HG03558 (cell line): ENCODE data around the gene MN1.

Experiments
- ATAC-seq: cut with Tn5 transposase; IDR thresholded peaks from one replicate; pipeline ENCODE4 v1.9.1; 2021; ENCODE audit warnings: moderate number of reproducible peaks; ENCODE audit not compliant: unreplicated experiment; ENCODE audit errors: extremely low read depth

Gene MN1

DNA sequence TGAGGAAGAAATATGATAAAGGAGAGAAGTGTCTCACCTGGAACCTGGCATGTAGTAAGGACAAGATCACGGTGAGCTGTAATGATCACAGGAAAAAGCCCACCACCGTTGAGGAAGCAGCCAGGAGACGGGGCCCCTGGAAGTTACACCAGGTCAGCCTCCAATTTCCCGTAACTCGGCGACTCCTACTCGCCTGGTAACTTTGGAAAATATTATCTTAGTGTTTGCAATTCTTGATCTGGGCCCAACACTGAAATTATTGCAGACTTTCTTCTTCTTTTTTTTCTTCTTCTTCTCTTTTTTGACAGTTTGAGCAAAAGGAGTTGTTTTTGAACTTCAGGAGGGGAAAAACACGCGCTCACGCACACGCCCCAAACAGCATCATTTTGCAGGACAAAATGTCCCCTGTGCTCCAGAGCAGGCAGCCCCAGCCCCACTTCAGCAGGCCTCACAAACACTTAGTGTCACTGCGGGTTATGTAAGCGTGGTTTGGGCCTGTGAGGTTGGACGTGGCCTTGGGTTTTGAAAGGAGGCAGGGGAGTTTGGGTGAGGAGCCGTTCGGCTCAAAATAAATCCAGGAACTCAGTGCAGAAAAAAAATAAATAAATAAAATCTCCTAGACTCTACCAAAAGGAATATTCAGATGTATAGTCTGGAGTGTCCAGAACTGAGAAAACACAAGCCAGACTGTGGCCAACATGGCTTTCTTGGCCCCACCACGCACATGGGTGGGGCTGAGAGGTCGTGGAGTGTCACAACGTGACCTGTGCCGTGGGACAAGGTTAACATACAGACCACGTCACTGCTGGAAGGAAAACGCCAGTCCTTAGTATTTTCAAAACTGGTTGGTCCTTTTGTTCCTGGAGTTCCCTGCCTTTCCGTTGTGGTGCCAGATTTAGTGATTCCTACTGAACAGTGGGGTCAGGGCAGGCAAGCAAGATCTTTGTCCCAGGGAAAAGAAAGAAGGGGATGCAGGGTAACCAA is 26.3 kb upstream of the MN1 start:
- no peak for ATAC-seq

DNA sequence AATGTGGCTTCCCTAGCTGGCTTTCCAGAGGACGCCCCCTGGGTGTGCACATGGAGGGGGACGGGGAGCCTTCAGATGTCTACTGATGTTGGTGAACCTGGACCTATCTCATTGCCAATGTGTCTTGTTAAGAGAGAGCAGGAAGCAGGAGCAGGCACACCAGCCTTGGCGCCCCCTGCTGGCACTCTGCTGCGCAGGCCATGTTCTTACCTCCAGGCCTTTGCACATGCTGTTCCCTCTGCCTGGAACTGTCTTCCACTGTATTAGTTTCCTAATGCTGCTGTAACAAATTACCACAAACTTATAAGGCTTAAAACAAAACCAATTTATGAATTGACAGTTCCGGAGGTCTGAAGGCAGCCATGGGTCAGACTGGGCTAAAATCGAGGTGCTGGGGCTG is 23.6 kb upstream of the MN1 start:
- no peak for ATAC-seq

DNA sequence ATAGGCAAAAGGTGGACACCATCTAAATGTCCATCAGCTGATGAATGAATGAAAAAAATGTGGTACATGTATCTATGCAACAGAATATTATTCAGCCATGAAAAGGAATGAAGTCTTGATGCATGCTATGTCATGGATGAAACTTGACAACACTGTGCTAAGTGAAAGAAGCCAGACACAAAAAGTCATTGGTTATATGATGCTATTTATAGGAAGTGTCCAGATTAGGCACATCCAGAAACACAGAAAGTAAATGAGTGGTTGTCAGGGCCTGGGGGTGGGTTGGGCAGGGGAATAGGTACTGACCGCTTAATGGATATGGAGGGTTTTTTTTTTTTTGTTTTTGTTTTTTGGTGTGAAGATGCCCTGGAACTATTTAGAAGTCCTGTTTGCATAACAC is 21.7 kb upstream of the MN1 start:
- ATAC-seq, result no peak

DNA sequence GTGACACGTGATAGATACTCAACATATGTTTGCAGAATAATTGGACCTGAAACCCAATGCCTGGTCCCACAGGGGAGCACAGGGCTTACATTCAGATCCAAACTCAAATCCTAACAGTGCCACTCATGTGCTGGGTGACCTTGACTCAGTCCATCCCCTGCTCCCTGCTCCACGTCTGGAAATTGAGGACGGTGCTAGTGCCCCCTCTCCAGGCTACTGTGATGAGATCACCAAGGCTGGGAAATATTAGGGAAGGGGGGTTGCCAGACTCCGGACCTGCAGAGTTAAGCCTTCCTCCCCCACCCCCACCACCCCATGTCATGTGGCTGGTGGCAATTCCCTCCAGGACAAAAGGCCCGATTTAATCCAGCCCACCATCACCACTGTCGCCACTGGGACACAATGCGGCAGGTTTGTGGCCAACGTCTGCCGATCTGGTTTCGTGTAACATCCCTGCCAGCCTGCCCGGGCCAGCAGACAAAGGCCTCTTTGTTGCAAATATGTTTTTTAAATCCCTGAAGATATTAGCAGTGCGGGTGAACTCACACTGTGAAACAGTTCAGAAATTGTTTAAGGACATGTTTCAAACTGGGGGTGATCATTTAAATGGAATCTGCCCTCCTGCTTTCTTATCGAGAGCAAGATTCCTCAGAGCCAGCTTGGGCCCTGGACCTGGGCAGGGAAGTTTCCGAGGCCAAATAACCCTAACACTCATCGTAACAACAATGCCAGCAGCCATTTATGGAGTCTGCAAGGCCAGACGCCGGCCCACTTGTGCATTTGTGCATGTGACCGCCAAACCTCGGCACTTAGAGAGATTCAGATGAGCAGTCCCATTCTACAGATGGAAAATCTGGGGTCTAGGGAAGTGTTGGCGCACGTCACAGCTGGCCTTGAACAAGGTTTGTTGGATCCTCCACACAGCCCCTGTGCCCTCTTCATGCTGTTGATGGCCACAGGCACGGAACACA is 19.6 kb upstream of the MN1 start:
- ATAC-seq, result no peak

DNA sequence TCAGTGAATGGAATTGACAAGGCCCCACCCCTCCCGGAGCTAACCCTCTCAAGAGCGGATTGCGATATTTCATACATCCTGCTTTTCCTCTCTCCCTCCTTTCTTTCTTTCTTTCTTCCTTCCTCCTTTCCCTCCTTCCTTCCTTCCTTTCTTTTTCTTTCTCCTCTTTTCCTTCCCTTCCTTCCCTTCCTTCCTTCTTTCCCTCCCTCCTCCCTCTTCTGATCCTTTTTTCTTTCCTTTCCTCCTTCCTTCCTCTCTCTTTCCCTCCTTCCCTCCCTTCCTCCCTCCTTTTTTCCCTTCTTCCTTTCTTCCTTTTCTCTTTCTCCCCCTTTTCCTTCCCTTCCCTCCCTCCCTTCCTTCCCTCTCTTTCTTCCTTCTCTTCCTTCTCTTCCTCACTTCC is 15.0 kb upstream of the MN1 start:
- no peak for ATAC-seq

DNA sequence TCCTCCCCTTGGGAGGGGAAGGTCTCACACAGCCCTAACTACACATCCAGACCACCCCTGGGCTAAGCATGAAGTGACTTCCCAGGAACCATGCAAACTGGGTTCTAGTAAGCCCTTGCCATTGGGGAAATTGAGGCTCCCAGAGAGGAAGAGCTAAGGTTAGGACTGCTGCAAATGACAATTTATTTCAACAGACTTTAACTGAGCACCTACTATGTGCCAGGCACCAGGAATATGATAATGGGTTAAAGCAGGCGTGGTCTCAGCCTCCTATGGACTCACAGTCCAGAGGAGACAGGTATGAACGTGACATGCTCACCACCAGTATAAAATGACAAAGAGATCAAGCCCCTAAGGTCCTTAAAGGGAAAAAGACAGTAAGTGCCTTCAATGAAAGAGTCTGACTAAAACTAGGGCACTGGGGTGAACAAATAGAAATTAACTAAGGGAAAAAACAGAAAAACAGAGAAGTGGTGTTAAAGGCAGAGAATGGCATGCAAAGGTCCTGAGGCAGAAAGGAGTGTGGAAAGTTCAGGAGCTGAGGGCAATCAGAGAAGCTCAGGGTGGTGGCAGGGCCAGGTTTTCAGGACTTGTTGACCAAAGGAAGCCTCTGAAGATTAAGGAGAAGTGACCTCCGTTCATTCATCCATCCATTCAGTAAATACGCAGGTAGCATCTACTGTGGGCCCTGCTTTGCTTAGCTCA is 14.4 kb upstream of the MN1 start:
- ATAC-seq, result no peak

DNA sequence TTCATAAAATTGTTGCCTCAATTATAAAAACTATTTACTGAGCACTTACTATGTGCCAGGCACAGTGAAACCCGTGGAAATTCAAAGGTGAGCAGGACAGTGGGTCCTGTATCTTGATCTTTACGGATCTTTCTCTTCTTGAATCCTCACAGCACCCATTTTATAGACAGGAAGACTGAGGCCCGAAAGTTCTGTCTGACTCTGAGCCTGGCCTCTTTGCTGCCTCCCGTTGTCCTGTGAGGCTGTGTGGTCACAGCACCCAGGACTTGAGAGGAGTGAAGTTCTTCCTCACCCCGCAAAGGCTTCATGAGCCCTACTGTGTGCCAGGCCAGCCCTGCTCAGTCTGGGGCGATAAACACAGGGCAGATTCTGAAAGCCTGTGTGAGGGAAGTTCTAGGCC is 13.4 kb upstream of the MN1 start:
- no peak for ATAC-seq

DNA sequence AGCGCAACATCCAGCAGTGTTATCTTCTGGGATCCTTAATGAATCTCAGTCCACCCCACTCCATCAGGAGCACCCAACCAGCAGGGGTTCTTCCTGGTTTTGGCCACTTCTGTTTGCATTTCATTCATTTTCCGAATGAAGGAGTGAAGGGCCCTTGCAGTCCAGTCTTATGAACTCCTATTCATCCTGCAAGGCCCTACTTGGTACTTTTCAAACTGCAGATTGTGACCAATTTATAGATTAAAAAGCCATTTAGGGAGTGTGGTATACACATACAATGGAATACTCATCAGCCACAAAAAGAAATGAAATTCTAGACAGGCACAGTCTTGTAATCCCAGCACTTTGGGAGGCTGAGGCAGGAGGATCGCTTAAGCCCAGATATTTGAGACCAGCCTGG is 10.2 kb upstream of the MN1 start:
- no peak for ATAC-seq

DNA sequence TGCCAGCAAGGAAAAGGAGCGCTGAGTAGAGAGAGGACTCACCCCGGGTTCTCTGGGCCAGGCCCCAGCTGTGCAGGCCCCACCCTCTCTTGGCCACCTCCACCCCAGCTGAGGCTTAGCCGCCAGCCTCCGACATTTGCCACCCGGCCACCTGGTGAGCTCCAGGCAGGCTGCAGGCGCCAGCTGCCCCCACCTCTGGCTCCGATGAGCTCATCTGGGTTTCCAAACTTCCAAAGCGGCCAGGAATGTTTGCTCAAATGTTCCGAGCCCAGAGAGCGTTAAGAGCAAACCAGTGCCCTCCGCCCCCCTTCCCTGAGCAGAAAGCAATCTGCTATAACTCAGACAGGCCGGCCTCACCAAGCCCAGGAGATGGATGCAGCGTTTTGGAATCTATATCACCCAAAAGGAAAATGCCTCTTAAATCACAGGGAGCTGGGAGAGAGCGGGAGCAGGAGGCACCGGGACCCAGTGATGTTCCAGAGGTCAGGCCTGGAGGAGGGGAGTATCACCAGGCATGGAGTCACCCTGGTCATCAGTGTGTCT is 9.1 kb upstream of the MN1 start:
- ATAC-seq, result no peak

DNA sequence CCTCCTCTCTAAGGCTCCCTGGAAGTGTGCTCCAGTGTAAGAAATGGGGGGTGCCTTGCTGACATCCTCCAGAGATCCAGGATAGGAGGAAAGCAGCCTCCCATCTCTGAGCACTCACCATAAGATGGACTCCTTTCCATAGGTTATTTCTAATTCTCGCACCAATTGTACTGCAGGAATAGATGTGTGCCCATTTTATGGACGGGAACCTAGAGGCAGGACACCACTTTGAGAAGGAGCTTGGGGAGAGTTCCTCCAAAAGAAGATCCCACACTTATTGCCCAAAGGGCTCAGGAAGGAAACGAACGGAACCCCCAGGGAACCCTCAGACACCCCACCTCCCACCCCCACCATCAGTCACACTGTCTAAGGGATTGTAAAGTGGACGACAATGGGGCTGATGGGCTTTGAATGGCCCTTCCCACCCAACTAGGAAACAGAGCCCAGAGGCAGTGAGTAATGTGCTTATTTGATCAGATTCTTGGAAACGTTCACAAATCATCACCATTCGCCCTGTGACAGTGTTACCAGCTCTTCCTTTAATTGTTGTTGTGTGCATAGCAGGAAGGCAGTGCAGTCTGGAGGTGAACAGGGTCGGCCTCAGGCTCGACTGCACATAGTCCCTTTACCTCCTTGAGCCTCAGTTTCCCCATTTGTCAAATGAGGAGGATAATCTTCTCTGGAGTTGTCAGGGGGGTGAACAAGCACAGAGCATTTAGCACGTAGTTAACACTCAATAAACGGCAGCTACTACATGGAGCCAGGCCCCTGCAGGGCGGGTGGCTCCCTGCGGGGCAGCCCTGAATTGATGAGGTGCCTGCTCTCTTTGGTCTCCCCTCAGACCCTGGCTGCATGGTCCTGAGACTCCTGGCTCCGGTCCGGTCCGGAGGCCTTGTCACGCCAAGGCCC is 8.4 kb upstream of the MN1 start:
- no peak for ATAC-seq

DNA sequence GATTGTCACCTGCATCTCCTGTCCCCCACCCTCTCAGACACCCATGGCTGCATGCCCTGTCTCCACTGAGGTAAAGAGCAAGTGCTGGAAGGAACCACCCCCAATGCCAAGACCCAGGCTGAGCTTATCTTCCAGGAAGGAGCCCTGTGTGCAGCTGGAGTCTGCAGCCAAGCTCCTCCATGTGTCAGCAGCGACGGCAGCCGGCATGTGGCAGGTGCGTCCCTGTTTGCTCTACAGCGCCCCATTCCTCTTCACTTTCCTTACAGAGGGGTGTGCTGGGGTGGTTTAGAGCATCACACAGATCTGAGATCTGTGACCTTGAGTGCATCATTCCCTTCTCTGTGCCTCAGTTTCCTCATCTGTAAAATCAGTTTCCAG is 7.7 kb upstream of the MN1 start:
- no peak for ATAC-seq

DNA sequence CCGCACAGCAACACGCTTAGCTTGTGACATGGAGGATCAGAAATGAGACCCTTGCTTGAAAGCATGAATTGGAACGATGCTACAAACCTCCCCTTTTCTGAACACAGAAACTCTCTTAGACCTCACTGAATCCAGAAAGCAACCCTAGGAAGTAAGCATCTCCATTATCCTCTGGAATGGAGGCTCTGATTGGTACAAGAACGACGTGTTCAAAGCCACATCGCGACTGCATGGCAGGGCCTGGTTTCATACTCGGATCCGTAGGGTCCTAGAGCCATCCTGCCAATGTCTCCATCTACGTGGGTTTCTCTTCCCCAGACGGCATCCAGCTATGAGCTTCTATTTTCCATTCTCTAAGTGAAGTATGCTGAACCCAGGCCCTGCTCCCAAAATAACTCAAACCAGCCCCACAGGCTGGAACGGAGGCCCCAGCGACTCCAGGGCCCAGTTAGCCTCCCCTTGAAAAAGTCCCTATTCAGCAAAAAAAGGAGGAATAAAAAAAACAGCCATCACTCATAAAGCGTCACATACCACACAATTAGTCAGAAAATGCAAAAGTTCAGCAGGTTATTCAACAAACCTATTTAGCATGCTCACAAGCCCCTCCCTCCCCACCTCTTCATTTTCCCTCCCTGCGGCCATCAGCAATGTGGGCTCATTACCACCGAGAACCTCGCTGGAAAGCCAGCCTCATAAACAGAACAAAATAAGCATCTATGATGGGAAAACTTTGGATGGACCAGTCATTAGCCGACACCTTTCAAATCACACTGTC is 7.1 kb upstream of the MN1 start:
- no peak for ATAC-seq

DNA sequence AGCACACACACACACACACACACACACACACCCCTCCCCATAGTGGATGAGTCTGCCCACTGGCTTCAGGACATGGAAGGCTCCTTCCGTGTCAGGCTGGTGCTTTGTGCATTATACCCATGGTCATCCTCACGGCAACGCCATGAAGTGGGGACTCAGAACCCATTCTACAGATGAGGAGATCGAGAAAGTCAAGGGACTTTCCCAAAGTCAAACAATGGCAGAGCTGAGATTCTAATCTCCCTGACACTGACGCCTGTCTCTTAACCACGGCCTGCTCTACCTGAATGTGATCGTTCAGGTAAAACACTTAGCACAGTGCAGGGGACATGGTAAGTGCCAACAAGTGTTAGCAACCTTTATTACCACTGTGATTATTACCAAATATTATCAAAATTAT is 4.3 kb upstream of the MN1 start:
- ATAC-seq, result no peak

DNA sequence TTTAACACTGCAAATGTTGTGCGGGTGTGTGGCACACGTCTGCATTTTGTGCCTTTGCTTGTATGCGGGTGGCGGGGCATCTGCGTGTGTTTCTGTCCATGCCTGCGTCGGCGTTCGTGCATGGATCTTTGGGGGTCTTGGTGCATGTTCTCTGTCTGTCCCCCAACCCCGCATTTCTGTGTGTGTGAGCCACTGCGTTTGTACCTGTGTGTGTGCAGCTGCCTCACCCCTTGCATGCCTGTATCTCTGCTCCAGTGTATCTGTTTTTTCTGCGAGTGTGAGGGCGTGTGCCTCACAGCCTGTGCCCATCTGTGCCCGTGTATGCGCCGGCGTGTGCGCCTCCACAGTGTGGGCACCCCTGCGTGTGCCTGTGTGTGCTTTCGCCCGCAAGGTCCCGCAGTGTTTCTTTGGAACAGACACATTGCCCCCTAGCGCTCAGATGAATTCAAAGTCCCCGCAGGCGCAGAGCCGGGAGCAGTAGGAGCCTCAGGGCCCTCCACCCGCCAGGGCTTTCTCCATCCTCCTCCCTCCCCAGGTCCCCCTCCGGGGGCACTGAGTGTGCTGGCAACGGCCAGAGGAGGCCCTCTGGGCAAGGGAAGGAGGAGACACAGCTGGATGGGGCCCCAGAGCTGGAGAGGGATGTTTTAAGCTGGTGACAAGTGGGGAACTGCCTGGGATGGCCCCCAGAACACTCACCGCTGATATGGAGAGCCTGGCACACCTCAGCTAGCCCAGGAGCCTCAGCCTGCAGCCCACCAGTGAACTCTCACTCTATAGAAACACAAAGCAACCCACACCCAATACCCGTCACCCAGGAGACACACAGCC is 3.1 kb upstream of the MN1 start:
- ATAC-seq, result no peak

DNA sequence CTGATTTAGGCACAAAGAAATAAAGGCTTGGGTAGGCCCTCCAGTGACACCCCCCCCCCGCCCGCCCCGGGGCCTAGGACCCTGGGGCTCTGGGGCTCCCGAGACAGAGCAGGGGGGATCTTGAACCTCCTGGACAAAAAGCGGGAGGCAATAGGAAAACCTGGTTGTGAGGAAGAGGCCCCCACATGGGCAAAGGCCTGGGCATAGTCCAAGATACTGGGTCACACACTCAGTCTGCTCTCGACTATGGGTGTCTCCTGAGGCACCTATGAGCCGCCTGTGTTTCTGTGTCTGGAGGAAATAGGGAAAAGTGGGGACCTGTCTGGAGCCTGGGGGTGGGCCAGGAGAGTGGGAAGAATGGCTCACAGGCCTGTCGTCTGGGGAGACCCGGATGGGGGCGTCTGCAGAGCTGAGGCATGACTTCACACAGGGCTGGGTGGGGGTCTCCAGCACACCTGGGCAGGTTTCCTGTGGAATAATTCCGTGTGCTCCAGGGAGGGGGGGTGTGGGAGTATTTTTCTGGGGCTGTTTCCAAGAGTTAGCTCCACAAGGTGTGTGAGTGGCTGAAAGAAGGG is 2.4 kb upstream of the MN1 start:
- ATAC-seq, result no peak

DNA sequence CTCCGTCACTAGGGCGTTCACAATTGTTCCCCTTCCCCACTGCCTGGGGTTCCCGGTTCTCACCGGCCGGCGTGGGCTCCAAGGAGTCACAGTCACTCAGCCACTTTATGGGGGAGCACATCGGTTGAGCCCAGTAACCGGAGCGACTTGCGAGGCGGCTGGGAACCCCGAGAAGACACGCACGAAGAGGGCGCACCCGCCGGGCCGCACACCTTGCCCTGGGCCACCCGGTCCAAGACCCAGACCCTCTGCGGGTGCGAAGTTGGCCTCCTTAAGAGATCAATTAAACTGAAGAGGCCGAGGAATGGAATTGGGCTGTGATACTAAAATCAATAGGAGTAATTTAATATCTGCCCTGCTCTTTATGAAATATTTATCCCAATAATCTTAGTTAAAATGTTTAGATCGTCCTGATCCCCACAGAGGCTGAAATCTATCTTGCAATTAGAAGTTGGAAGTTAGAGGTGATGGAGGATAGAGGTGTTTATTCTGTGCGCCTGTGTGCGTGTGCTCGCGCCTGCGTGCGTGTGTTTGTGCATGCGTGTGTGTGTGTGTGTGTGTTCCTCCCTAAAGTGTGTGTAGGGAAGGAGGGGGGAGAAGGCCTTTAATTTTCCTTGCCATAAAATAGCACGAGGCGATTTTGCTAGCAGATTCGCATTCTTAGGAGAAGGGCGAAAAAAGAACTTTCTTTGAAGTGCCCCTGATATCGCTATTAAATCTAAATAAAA is 954 bp upstream of the MN1 start:
- ATAC-seq, result no peak

DNA sequence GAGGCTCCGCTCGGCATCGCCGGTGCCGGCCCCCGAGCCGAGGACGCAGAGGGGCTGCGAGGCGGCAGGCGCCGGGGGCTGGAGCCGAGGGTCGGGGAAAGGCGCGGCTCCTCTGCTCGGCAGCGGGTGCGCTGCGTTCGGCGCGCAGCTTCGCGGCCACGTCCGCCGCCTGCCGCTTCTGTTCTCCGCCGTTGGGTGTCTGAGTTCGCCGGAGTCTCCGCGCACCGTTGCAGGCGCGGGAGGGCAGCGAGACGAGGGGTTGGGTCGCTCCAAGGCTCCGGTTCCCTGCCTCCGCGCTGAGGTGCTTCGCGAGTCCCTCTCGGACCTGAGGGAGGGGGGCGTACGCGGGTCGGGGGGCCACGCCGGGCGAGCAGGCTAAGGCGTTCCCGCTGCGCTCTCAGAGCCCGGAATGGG is 347 bp downstream of the MN1 start:
- ATAC-seq, result no peak
